GM12878 (cell line): ENCODE data around the gene AFG1L. TPM values are rescaled to one million over a fixed set of nuclear protein-coding genes. Genes with fewer than 3 reads are reported as not detected.
A peak's percentile ranks its signal among the peaks of the same experiment; 100 is the strongest.

ENCODE experiments used
- ATAC-seq: fragments of 200-7000 bp; cut with Tn5 transposase; 3 replicates; pipeline ENCODE4 v1.9.1; 2020; ENCODE audit warnings: mild to moderate bottlenecking, moderate library complexity
- BruUV-seq: library from RNA; stranded (reverse); fragments of 400-500 nt; replicated peaks from 2 replicates; lab custom pipeline; 2021; lab: Mats Ljungman, UMichigan
- CTCF ChIA-PET: fragments of 300-600 bp; sonication (Branson Sonifier 250); formaldehyde crosslinking; extraction: SDS; loops from one replicate; lab custom pipeline; 2021; ENCODE audit warnings: inconsistent platforms; lab: Yijun Ruan, JAX
- POLR2A ChIA-PET: fragments of 350-600 bp; formaldehyde crosslinking; extraction: SDS; loops from one replicate; lab custom pipeline; 2021; ENCODE audit warnings: inconsistent platforms; lab: Charles Lee
- RAD21 ChIA-PET: fragments of 300-600 bp; sonication (Branson Sonifier 250); formaldehyde crosslinking; loops from one replicate; lab custom pipeline; 2023; ENCODE audit warnings: antibody characterized with exemption; ENCODE audit not compliant: unreplicated experiment; lab: Charles Lee
- SMC1A ChIA-PET: fragments of 300-600 bp; sonication (Branson Sonifier 250); formaldehyde crosslinking; loops from one replicate; lab custom pipeline; 2023; ENCODE audit not compliant: unreplicated experiment, uncharacterized antibody; lab: Charles Lee
- DNase-seq: peaks from one replicate; pipeline ENCODE4 v3.0.0-alpha.2; 2011; ENCODE audit warnings: low read depth, low spot score
- FAIRE-seq: peaks from 3 replicates; lab custom pipeline; 2011; peaks lifted over from hg19 to GRCh38; lab: Jason Lieb, UNC
- H2AFZ ChIP-seq: 2 replicates; pipeline ENCODE4 v1.6.0; 2011; ENCODE audit warnings: low read depth, low read length, control low read depth; ENCODE audit not compliant: control insufficient read depth
- H3K27ac ChIP-seq: 2 replicates; pipeline ENCODE4 v1.5.1; 2011; ENCODE audit warnings: control low read depth; ENCODE audit not compliant: control insufficient read depth, insufficient read depth
- H3K27me3 ChIP-seq, 2 experiments: replicated peaks in 1 of 2; 2 replicates each; pipeline versions ENCODE4 v1.6.0 to v1.6.1; 2011; ENCODE audit warnings: low read length in 1 of 2; ENCODE audit not compliant: control insufficient read depth in 2 of 2, insufficient read depth in 2 of 2
- H3K36me3 ChIP-seq, 2 experiments: 2 replicates each; pipeline ENCODE4 v1.5.1; 2011; ENCODE audit warnings: low read length in 1 of 2; ENCODE audit not compliant: control insufficient read depth in 2 of 2, insufficient read depth in 2 of 2
- H3K4me1 ChIP-seq: 2 replicates; pipeline ENCODE4 v1.6.1; 2011; ENCODE audit warnings: mild to moderate bottlenecking, low read length, moderate library complexity, mixed read lengths; ENCODE audit not compliant: control insufficient read depth, insufficient read depth
- H3K4me2 ChIP-seq: 2 replicates; pipeline ENCODE4 v1.6.0; 2011; ENCODE audit warnings: control low read depth; ENCODE audit not compliant: control insufficient read depth, insufficient read depth
- H3K4me3 ChIP-seq: fragments of 200-600 bp; sonication (generic); 2 replicates; pipeline ENCODE4 v1.5.1; 2016
- H3K79me2 ChIP-seq: 2 replicates; pipeline ENCODE4 v1.6.0; 2011; ENCODE audit warnings: low read length; ENCODE audit not compliant: control insufficient read depth, insufficient read depth
- H3K9ac ChIP-seq: 2 replicates; pipeline ENCODE4 v1.8.0; 2011; ENCODE audit warnings: low read length, control low read depth, mixed read lengths; ENCODE audit not compliant: control insufficient read depth, insufficient read depth
- H3K9me3 ChIP-seq: replicated peaks from 3 replicates; pipeline ENCODE4 v1.5.1; 2011; ENCODE audit warnings: mild to moderate bottlenecking, low read length; ENCODE audit not compliant: control insufficient read depth, insufficient read depth
- H4K20me1 ChIP-seq: 2 replicates; pipeline ENCODE4 v1.6.0; 2011; ENCODE audit not compliant: control insufficient read depth, insufficient read depth
- BCL11A ChIP-seq: IDR thresholded peaks from 2 replicates; pipeline ENCODE4 v1.6.1; 2011; ENCODE audit warnings: low read depth, low read length
- EED ChIP-seq: sonication (generic); IDR thresholded peaks from 2 replicates; pipeline ENCODE4 v1.6.1; 2016; ENCODE audit warnings: antibody characterized with exemption, low read depth
- EGR1 ChIP-seq, 2 experiments: IDR thresholded peaks; 1 replicate in 1 of 2; 2 replicates in 1 of 2; pipeline ENCODE4 v1.6.1; 2011 to 2012; ENCODE audit warnings: low read depth in 2 of 2, low read length in 2 of 2, borderline replicate concordance in 1 of 2, mild to moderate bottlenecking in 1 of 2, moderate library complexity in 1 of 2
- EZH2 ChIP-seq: IDR thresholded peaks from 2 replicates; pipeline ENCODE4 v1.6.1; 2012; ENCODE audit warnings: low read depth, mild to moderate bottlenecking, control low read depth, inconsistent platforms, low read length, borderline replicate concordance; ENCODE audit not compliant: control insufficient read depth
- MTA2 ChIP-seq: fragments of 450-650 bp; IDR thresholded peaks from 2 replicates; pipeline ENCODE4 v1.6.1; 2016; ENCODE audit warnings: low read depth, mild to moderate bottlenecking, moderate library complexity
- NFYA ChIP-seq: IDR thresholded peaks from 2 replicates; pipeline ENCODE4 v1.6.1; 2011; ENCODE audit warnings: low read depth, mild to moderate bottlenecking, low read length, improper control_type of control experiment, borderline replicate concordance
- NFYB ChIP-seq: IDR thresholded peaks from 2 replicates; pipeline ENCODE4 v1.6.1; 2011; ENCODE audit warnings: low read depth, mild to moderate bottlenecking, low read length, improper control_type of control experiment, moderate library complexity; ENCODE audit not compliant: insufficient read depth
- NR2C2 ChIP-seq: IDR thresholded peaks from 2 replicates; pipeline ENCODE4 v1.6.1; 2011; ENCODE audit warnings: borderline replicate concordance, low read depth; ENCODE audit not compliant: control insufficient read depth, insufficient read length
- RCOR1 ChIP-seq: conservative IDR thresholded peaks from 2 replicates; pipeline ENCODE4 v1.6.1; 2012; ENCODE audit warnings: low read depth, low read length, improper control_type of control experiment
- RFX5 ChIP-seq: IDR thresholded peaks from 2 replicates; pipeline ENCODE4 v1.6.1; 2011; ENCODE audit warnings: low read depth, low read length, improper control_type of control experiment
- SREBF1 ChIP-seq: IDR thresholded peaks from 2 replicates; pipeline ENCODE4 v1.6.1; 2012; ENCODE audit warnings: mild to moderate bottlenecking, low read length
- ZBTB40 ChIP-seq: fragments of 450-650 bp; IDR thresholded peaks from 2 replicates; pipeline ENCODE4 v1.6.1; 2016; ENCODE audit warnings: mild to moderate bottlenecking, moderate library complexity, borderline replicate concordance
- ZNF217 ChIP-seq: fragments of 450-650 bp; IDR thresholded peaks from 2 replicates; pipeline ENCODE4 v1.6.1; 2017; ENCODE audit warnings: antibody characterized with exemption, mild to moderate bottlenecking
- ZNF24 ChIP-seq: fragments of 450-650 bp; IDR thresholded peaks from 2 replicates; pipeline ENCODE4 v1.6.1; 2017; ENCODE audit warnings: antibody characterized with exemption, mild to moderate bottlenecking
- WGBS: methylation state at CpG from one replicate; pipeline ENCODE4 v1.1.6; 2016; ENCODE audit warnings: low lambda C conversion rate; ENCODE audit not compliant: insufficient replicate concordance, insufficient coverage; ENCODE audit errors: missing lambda C conversion rate; 5-methylcytosine and 5-hydroxymethylcytosine counted together
- in situ Hi-C: fragments of 300-500 bp; cut with MboI; formaldehyde crosslinking; loops from 9 replicates; pipeline ENCODE4 v1.14.3; 2018; ENCODE audit warnings: mixed read lengths
- intact Hi-C: fragments of 100-400 bp; cut with micrococcal nuclease; formaldehyde crosslinking; loops from one replicate; pipeline ENCODE4 v1.14.2; 2022; ENCODE audit not compliant: unreplicated experiment
- polyA plus RNA-seq, 11 experiments: library from polyadenylated mRNA; depleted of rRNA in 4 of 11; unstranded in 6 of 11; stranded (reverse) in 5 of 11; fragments of >200 nt; fragmentation: Nextera tagmentation in 4 of 11; fragmentation: Illumina TruSeq in 1 of 11; extraction: Ambion mirVana in 4 of 11; extraction: Trizol in 1 of 11; gene quantifications; 1 replicate in 1 of 11; 2 replicates in 10 of 11; pipeline versions ENCODE4 v1.2.1 to v1.2.3, GENCODE V29; 2011 to 2016; ENCODE audit warnings: inconsistent platforms in 2 of 11, missing spikeins in 2 of 11, low read depth in 1 of 11
- total RNA-seq, 4 experiments: library from RNA; depleted of rRNA in 3 of 4; stranded (reverse); fragments of >200 nt in 3 of 4; fragmentation: Illumina TruSeq in 1 of 4; extraction: Trizol in 1 of 4; gene quantifications; 2 replicates each; pipeline versions ENCODE4 v1.2.1 to v1.2.3, GENCODE V29; 2013 to 2021

The AFG1L gene
- total and polyA plus RNA-seq, 10 of the 15 experiments (the other 5 are each of a cell fraction or from before 2014, with no cell fraction given): 2.3 to 9.0 (median 4.3) TPM

- Histone ChIP-seq H3K9me3 (no peaks in the 10 kb centered on the region; the same call in 2 of the 3 replicates), H3K4me1 (peaks cover 22% of the 10 kb centered on the region), H3K27me3 (no peaks in the 10 kb centered on the region), H2AFZ (no peak overlapping the region; the same call in 1 of the 2 replicates), H3K36me3 (no peaks in the 10 kb centered on the region), H3K79me2 (no peaks in the 10 kb centered on the region), H3K4me3 (no peak overlapping the region), H3K4me2 (no peak overlapping the region), H3K27ac (no peak overlapping the region), H3K9ac (no peak overlapping the region), H4K20me1 (no peaks in the 10 kb centered on the region)
- RAD21 ChIA-PET: interaction anchor here (0.6 to 1.2 kb wide), 3 partner anchors 11 to 54 kb away, joined by 3 read pairs; no protein-coding TSS in a partner anchor
- BruUV-seq: no TSS peak
- 100% methylated on average over 1 of the region's 1 CpG for WGBS
- TF ChIP-seq EZH2 (no peak), ZNF24 (0 out of 2 replicates have a peak, but pooled peaks have one; percentile 28)
- SMC1A ChIA-PET: interaction anchor here (1.0 to 1.5 kb wide), 4 partner anchors 9 to 65 kb away, joined by 3 to 6 read pairs (median 3); partner anchors contain the start of gene AFG1L
- DNase-seq: no peak
- in situ Hi-C loops: no loop called here
- CTCF ChIA-PET: interaction anchor here (1.0 to 2.1 kb wide), 4 partner anchors 9 to 100 kb away, joined by 3 to 6 read pairs (median 5); partner anchors contain the start of gene SNX3
- ATAC-seq: peak; percentile 49
- FAIRE-seq: no peak
- intact Hi-C loops: no loop called here
- POLR2A ChIA-PET: no interaction called here
These were observed 55.7 kb downstream of the AFG1L start for GRCh38 chr6:108350528-108350927.

- WGBS: 100% methylated on average over 1 of the region's 1 CpG
- ChIA-PET POLR2A (interaction anchor here (0.6 kb wide), 1 partner anchor 108 kb away, joined by 3 read pairs; no protein-coding TSS in a partner anchor), CTCF (no interaction called here), RAD21 (no interaction called here), SMC1A (no interaction called here)
- H3K4me2 ChIP-seq: no peak overlapping the region
- no peaks in the 10 kb centered on the region for H4K20me1 ChIP-seq
- in situ Hi-C loops: no loop called here
- no peaks in the 10 kb centered on the region for H3K27me3 ChIP-seq
- no peak overlapping the region for H2AFZ ChIP-seq
- H3K27ac ChIP-seq: no peak overlapping the region
- H3K9ac ChIP-seq: no peak overlapping the region
- no peaks in the 10 kb centered on the region for H3K79me2 ChIP-seq
- no TSS peak for BruUV-seq
- no peak for FAIRE-seq
- no peak for DNase-seq
- no peak for ATAC-seq
- intact Hi-C loops: no loop called here
- no peaks in the 10 kb centered on the region for H3K36me3 ChIP-seq
- peaks cover 9% of the 10 kb centered on the region for H3K4me1 ChIP-seq
- no peak overlapping the region for H3K4me3 ChIP-seq
- no peaks in the 10 kb centered on the region for H3K9me3 ChIP-seq
- TF ChIP-seq EED: no peak
- TF ChIP-seq NFYB: no peak
- no peak for TF ChIP-seq BCL11A
- TF ChIP-seq RFX5: no peak
- no peak for TF ChIP-seq MTA2
- no peak for TF ChIP-seq NR2C2
- TF ChIP-seq ZBTB40: no peak
- no peak for TF ChIP-seq EGR1 (IDR thresholded peaks at IDR 0.05; ENCODE audit: borderline replicate concordance in 1 of 2, low read depth in 2 of 2, low read length in 2 of 2)
- no peak for TF ChIP-seq NFYA
- no peak for TF ChIP-seq RCOR1
- TF ChIP-seq SREBF1: no peak
- no peak for TF ChIP-seq ZNF217
These were observed 59.0 kb downstream of the AFG1L start for GRCh38 chr6:108353853-108354252.
